Measurements from ENCODE around the gene GRSF1. TPM values are rescaled to one million over a fixed set of nuclear protein-coding genes. Genes with fewer than 3 reads are reported as not detected.

The GRSF1 gene
- total RNA-seq, 1 experiment from 2014 or later: 76.1 TPM

- no peak overlapping the region for H3K27ac Mint-ChIP-seq (ENCODE audit: unreplicated experiment)
- H3K9me3 ChIP-seq: no peaks in the 10 kb centered on the region
- TF ChIP-seq, protein P1, sequence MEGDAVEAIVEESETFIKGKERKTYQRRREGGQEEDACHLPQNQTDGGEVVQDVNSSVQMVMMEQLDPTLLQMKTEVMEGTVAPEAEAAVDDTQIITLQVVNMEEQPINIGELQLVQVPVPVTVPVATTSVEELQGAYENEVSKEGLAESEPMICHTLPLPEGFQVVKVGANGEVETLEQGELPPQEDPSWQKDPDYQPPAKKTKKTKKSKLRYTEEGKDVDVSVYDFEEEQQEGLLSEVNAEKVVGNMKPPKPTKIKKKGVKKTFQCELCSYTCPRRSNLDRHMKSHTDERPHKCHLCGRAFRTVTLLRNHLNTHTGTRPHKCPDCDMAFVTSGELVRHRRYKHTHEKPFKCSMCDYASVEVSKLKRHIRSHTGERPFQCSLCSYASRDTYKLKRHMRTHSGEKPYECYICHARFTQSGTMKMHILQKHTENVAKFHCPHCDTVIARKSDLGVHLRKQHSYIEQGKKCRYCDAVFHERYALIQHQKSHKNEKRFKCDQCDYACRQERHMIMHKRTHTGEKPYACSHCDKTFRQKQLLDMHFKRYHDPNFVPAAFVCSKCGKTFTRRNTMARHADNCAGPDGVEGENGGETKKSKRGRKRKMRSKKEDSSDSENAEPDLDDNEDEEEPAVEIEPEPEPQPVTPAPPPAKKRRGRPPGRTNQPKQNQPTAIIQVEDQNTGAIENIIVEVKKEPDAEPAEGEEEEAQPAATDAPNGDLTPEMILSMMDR (IDR thresholded peaks at IDR 0.05; ENCODE audit: insufficient read depth in 1 of 2, low read depth in 1 of 2, low read length in 1 of 2, severe bottlenecking in 1 of 2, unreplicated experiment in 1 of 2): no peak
- H3K4me1 Mint-ChIP-seq (ENCODE audit: low read depth, unreplicated experiment): no peaks in the 10 kb centered on the region
- no peaks in the 10 kb centered on the region for H3K27me3 ChIP-seq (replicated peaks; ENCODE audit: control insufficient read depth, insufficient read depth, low read length)
- no peak overlapping the region for H3K4me3 ChIP-seq (ENCODE audit: low read depth, low read length)
- H3K36me3 Mint-ChIP-seq (ENCODE audit: insufficient read depth, unreplicated experiment): peaks cover 8% of the 10 kb centered on the region
- H3K36me3 ChIP-seq (ENCODE audit: control insufficient read depth, insufficient read depth, low read length): no peaks in the 10 kb centered on the region
- DNase-seq: no peak
- no peaks in the 10 kb centered on the region for H3K4me1 ChIP-seq
- intact Hi-C loops (cut with micrococcal nuclease; ENCODE audit: unreplicated experiment): no loop called here
- H3K4me3 Mint-ChIP-seq (ENCODE audit: unreplicated experiment): no peak overlapping the region
- no TSS peak for BruUV-seq (replicated peaks)
- ChIA-PET CTCF (interaction anchor here (1.2 kb wide), 1 partner anchor 166 kb away, joined by 5 read pairs; no protein-coding TSS in a partner anchor), POLR2A (no interaction called here)
- H3K27me3 Mint-ChIP-seq (ENCODE audit: insufficient read depth, unreplicated experiment): no peaks in the 10 kb centered on the region
- H3K9me3 Mint-ChIP-seq (ENCODE audit: unreplicated experiment): no peaks in the 10 kb centered on the region
These were observed 4.5 kb upstream of the GRSF1 start for GRCh38 chr4:70844180-70844579.

DNA sequence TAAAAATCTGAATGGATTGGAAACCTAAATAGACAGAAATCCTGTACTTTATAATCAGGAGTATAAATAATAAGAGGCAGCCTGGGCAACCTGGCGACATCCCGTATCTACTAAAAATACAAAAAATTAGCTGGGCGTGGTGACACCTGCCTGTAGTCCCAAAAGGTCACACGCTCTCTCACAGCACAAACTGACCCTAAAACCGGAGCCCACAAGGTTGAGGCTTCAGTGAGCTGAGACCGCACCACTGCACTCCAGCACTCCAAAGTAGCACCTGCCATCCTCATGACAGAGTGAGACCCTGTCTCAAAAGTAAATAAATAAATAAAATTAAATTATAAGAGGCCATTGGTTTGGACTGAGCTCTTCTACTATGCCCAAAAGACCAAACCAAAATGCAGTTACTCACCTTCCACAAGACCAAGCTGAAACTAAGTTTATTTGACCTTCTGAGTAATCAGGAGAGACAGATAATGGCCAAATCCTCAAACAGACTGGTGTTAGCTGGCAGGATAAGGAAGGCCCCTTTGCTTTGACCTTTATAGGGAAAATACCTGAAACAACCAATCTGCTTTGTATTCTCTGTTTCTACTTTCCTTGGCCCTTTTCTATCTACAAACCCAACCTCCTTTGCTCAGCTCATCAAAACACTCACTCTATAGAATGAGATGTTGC lies 3.2 kb upstream of the GRSF1 start:
- no TSS peak for BruUV-seq (replicated peaks)
- CTCF ChIA-PET: interaction anchor here (0.7 kb wide), 1 partner anchor 167 kb away, joined by 3 read pairs; no protein-coding TSS in a partner anchor
- Mint-ChIP-seq H3K27me3 (ENCODE audit: insufficient read depth, unreplicated experiment) (no peaks in the 10 kb centered on the region), H3K27ac (ENCODE audit: unreplicated experiment) (no peak overlapping the region), H3K4me1 (ENCODE audit: low read depth, unreplicated experiment) (no peaks in the 10 kb centered on the region), H3K4me3 (ENCODE audit: unreplicated experiment) (no peak overlapping the region), H3K36me3 (ENCODE audit: insufficient read depth, unreplicated experiment) (peaks cover 13% of the 10 kb centered on the region), H3K9me3 (ENCODE audit: unreplicated experiment) (no peaks in the 10 kb centered on the region)
- TF ChIP-seq, protein P1 (IDR thresholded peaks at IDR 0.05; ENCODE audit: insufficient read depth in 1 of 2, low read depth in 1 of 2, low read length in 1 of 2, severe bottlenecking in 1 of 2, unreplicated experiment in 1 of 2): no peak
- Histone ChIP-seq H3K27me3 (replicated peaks; ENCODE audit: control insufficient read depth, insufficient read depth, low read length) (no peaks in the 10 kb centered on the region), H3K36me3 (ENCODE audit: control insufficient read depth, insufficient read depth, low read length) (no peaks in the 10 kb centered on the region), H3K9me3 (no peaks in the 10 kb centered on the region), H3K4me1 (no peaks in the 10 kb centered on the region), H3K4me3 (ENCODE audit: low read depth, low read length) (no peak overlapping the region)
- intact Hi-C loops (cut with micrococcal nuclease; ENCODE audit: unreplicated experiment): no loop called here
- POLR2A ChIA-PET: no interaction called here
- no peak for DNase-seq

DNA sequence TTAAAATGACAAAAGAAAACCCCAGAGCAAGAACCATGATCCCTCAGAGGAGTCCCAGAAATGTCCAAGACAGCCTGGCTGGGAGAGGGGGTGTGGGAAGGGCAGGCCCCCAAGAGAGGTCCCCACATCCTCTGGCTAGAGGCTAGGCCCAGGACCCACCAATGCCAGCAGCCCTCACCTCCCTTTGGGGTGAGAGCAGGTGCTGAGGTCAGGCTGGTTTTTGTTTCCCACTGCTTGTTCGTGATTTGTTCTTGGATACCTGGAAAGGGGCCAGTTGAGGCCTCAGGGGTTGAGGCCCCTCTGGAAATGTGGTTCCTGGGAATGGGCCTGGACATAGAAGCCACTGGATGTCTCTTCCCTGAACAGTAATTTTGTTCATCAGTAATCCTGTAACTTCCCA lies 2.3 kb upstream of the GRSF1 start:
- Mint-ChIP-seq H3K27me3 (ENCODE audit: insufficient read depth, unreplicated experiment) (no peaks in the 10 kb centered on the region), H3K9me3 (ENCODE audit: unreplicated experiment) (no peaks in the 10 kb centered on the region), H3K36me3 (ENCODE audit: insufficient read depth, unreplicated experiment) (peaks cover 15% of the 10 kb centered on the region), H3K27ac (ENCODE audit: unreplicated experiment) (no peak overlapping the region), H3K4me1 (ENCODE audit: low read depth, unreplicated experiment) (peaks cover 2% of the 10 kb centered on the region), H3K4me3 (ENCODE audit: unreplicated experiment) (no peak overlapping the region)
- TF ChIP-seq, protein P1 (IDR thresholded peaks at IDR 0.05; ENCODE audit: insufficient read depth in 1 of 2, low read depth in 1 of 2, low read length in 1 of 2, severe bottlenecking in 1 of 2, unreplicated experiment in 1 of 2): no peak
- DNase-seq: no peak
- intact Hi-C loops (cut with micrococcal nuclease; ENCODE audit: unreplicated experiment): no loop called here
- no peaks in the 10 kb centered on the region for H3K36me3 ChIP-seq (ENCODE audit: control insufficient read depth, insufficient read depth, low read length)
- H3K27me3 ChIP-seq (replicated peaks; ENCODE audit: control insufficient read depth, insufficient read depth, low read length): no peaks in the 10 kb centered on the region
- ChIA-PET POLR2A (no interaction called here), CTCF (no interaction called here)
- no TSS peak for BruUV-seq (replicated peaks)
- no peaks in the 10 kb centered on the region for H3K4me1 ChIP-seq
- H3K4me3 ChIP-seq (ENCODE audit: low read depth, low read length): no peak overlapping the region
- no peaks in the 10 kb centered on the region for H3K9me3 ChIP-seq
